CD8-positive, alpha-beta memory T cell (primary cell): ENCODE measurements around the gene F13B. TPM values are rescaled to one million over a fixed set of nuclear protein-coding genes. Genes with fewer than 3 reads are reported as not detected.
A peak's percentile ranks its signal among the peaks of the same experiment; 100 is the strongest.

Experiments used
- CTCF ChIA-PET: fragments of 350-600 bp; sonication (Branson Sonifier 250); formaldehyde crosslinking; loops from one replicate; lab custom pipeline; 2021; ENCODE audit warnings: antibody characterized with exemption; lab: Charles Lee
- POLR2A ChIA-PET: fragments of 350-600 bp; sonication (Branson Sonifier 250); formaldehyde crosslinking; loops from one replicate; lab custom pipeline; 2021; ENCODE audit warnings: antibody characterized with exemption; lab: Charles Lee
- DNase-seq, 5 donors: peaks; one replicate each; pipeline versions ENCODE4 v3.0.0 to v3.0.0-alpha.2; 2020 to 2022; ENCODE audit warnings: mixed read lengths in 1 of 5
- H3K27ac ChIP-seq: one replicate; pipeline ENCODE4 v1.7.0; 2013; ENCODE audit warnings: low read depth, mild to moderate bottlenecking, low read length, moderate library complexity
- H3K27me3 ChIP-seq: 2 replicates; pipeline ENCODE4 v1.7.0; 2013; ENCODE audit warnings: low read length, mild to moderate bottlenecking; ENCODE audit not compliant: insufficient read depth, poor library complexity, severe bottlenecking
- H3K36me3 ChIP-seq: 2 replicates; pipeline ENCODE4 v1.7.0; 2013; ENCODE audit warnings: mild to moderate bottlenecking, low read length, moderate library complexity; ENCODE audit not compliant: insufficient read depth
- H3K4me1 ChIP-seq: 2 replicates; pipeline ENCODE4 v1.7.0; 2013; ENCODE audit warnings: mild to moderate bottlenecking, low read length, moderate library complexity; ENCODE audit not compliant: insufficient read depth
- H3K4me3 ChIP-seq: 2 replicates; pipeline ENCODE4 v1.7.0; 2013; ENCODE audit warnings: mild to moderate bottlenecking, low read length
- H3K9me3 ChIP-seq: 2 replicates; pipeline ENCODE4 v1.7.0; 2013; ENCODE audit warnings: mild to moderate bottlenecking, low read length
- H3K27ac Mint-ChIP-seq, 8 donors: one replicate each; pipeline ENCODE4 v1.8.0; 2020 to 2021; ENCODE audit warnings: mixed read lengths in 8 of 8, mild to moderate bottlenecking in 6 of 8, inconsistent platforms in 3 of 8, moderate library complexity in 3 of 8
- H3K27me3 Mint-ChIP-seq, 2 donors: one replicate each; pipeline ENCODE4 v1.8.0; 2020 to 2021; ENCODE audit warnings: mixed read lengths in 2 of 2, mild to moderate bottlenecking in 1 of 2, moderate library complexity in 1 of 2
- H3K36me3 Mint-ChIP-seq, 3 donors: one replicate each; pipeline ENCODE4 v1.8.0; 2020 to 2021; ENCODE audit warnings: mixed read lengths in 3 of 3, inconsistent platforms in 1 of 3, mild to moderate bottlenecking in 1 of 3
- H3K4me1 Mint-ChIP-seq, 3 donors: one replicate each; pipeline ENCODE4 v1.8.0; 2020 to 2021; ENCODE audit warnings: mixed read lengths in 3 of 3, inconsistent platforms in 1 of 3, mild to moderate bottlenecking in 1 of 3
- H3K4me3 Mint-ChIP-seq, 7 donors: one replicate each; pipeline ENCODE4 v1.8.0; 2020 to 2021; ENCODE audit warnings: mixed read lengths in 7 of 7, mild to moderate bottlenecking in 6 of 7, moderate library complexity in 4 of 7, inconsistent platforms in 2 of 7
- H3K9me3 Mint-ChIP-seq, 5 donors: one replicate each; pipeline ENCODE4 v1.8.0; 2020 to 2022; ENCODE audit warnings: mixed read lengths in 5 of 5, mild to moderate bottlenecking in 3 of 5, moderate library complexity in 2 of 5, inconsistent platforms in 1 of 5
- polyA plus RNA-seq: library from polyadenylated mRNA; unstranded; fragments of 300-500 nt; fragmentation: Illumina TruSeq; gene quantifications from one replicate; pipeline ENCODE4 v1.2.3, GENCODE V29; 2021
- total RNA-seq, 2 experiments: library from RNA; stranded (reverse); gene quantifications; one replicate each; pipeline ENCODE4 v1.2.3, GENCODE V29; 2021

The F13B gene
- total and polyA plus RNA-seq, 3 experiments from 2014 or later: not detected

DNA sequence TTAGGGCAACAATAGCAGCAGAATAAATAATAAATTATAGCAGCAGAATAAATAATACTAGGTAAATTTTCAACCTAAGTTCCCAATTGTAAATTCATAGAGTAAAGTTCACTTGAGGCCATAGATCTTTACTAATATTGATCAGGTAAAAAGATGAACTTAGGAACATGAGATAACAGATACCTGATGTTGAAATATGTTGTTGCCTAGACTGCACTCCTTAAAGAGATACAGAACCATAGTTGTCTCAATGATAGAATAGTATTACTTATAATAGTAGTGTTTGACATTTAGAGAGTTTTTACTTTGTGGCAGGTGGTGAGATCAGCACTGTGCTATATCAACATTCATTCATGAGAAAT lies 378 bp upstream of the F13B start:
- CTCF ChIA-PET: no interaction called here
- Mint-ChIP-seq H3K4me3 (no peak overlapping the region), H3K27ac (no peak overlapping the region)

DNA sequence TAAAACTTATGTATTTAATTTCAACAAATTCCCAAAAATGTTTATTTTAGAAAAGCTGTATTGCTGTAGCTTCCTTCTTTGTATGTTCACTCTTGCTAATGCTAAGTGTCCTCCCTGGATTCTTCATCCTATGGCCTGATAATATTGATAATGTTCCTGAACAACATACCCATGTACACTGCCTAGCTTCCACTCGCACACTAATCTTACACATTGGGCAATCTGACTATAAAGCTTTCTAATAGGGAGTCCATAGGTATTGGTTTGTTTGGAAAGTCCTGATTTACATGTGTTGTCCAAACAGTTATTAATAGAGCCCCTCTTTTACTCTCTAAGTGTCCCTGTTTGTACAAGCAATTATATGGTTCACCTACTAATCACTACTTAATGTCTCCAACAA lies 783 bp downstream of the F13B start:
- no peak for DNase-seq
- Mint-ChIP-seq H3K4me1 (no peaks in the 10 kb centered on the region), H3K36me3 (peaks cover 0 to 7% (median 0%) of the 10 kb centered on the region in 3 donors), H3K4me3 (no peak overlapping the region), H3K27me3 (peaks cover 0 to 19% of the 10 kb centered on the region in 2 donors), H3K27ac (no peak overlapping the region), H3K9me3 (peaks cover 0 to 13% (median 6%) of the 10 kb centered on the region in 5 donors)
- CTCF ChIA-PET: no interaction called here
- H3K4me1 ChIP-seq: no peaks in the 10 kb centered on the region
- no peak overlapping the region for H3K4me3 ChIP-seq
- H3K27ac ChIP-seq: no peak overlapping the region
- H3K9me3 ChIP-seq: no peaks in the 10 kb centered on the region
- H3K36me3 ChIP-seq: no peaks in the 10 kb centered on the region
- POLR2A ChIA-PET: no interaction called here
- H3K27me3 ChIP-seq: no peaks in the 10 kb centered on the region

More for the DNA sequence above, 378 bp upstream of the F13B start:
- H3K36me3 ChIP-seq: no peaks in the 10 kb centered on the region
- H3K9me3 ChIP-seq: no peaks in the 10 kb centered on the region
- DNase-seq: no peak
- Mint-ChIP-seq H3K27me3 (peaks cover under 1 to 19% of the 10 kb centered on the region in 2 donors), H3K36me3 (peaks cover 0 to 7% (median 0%) of the 10 kb centered on the region in 3 donors), H3K9me3 (peaks cover 0 to 13% (median 6%) of the 10 kb centered on the region in 5 donors), H3K4me1 (no peaks in the 10 kb centered on the region)
- H3K27ac ChIP-seq: no peak overlapping the region
- H3K4me3 ChIP-seq: no peak overlapping the region
- POLR2A ChIA-PET: no interaction called here
- H3K27me3 ChIP-seq: no peaks in the 10 kb centered on the region
- no peaks in the 10 kb centered on the region for H3K4me1 ChIP-seq

DNA sequence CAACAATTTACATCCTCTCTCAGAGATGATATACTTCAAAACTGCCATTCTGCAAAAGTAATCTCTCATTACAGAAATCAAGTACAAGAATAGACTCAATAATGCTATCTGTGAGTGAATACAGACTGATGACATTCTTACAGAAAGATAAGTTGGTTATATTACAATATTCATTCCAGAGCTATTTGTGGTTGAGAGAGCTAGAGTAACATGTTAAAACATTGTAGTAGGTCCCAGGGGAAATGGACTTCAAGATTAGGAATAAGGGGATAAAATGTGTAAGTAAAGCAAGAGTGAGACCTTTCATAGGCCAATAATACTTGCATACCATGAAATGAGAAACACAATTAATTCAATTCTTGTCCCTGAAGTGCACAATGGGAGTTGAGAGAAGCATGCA lies 1.5 kb downstream of the F13B start:
- peaks cover 0 to 19% of the 10 kb centered on the region in 2 donors for H3K27me3 Mint-ChIP-seq
- H3K9me3 Mint-ChIP-seq: peaks cover 0 to 13% (median 6%) of the 10 kb centered on the region in 5 donors
- ChIA-PET CTCF (no interaction called here), POLR2A (no interaction called here)
- H3K27ac Mint-ChIP-seq: no peak overlapping the region
- H3K36me3 ChIP-seq: no peaks in the 10 kb centered on the region
- no peak overlapping the region for H3K4me3 ChIP-seq
- no peaks in the 10 kb centered on the region for H3K4me1 ChIP-seq
- peaks cover 0 to 7% (median 0%) of the 10 kb centered on the region in 3 donors for H3K36me3 Mint-ChIP-seq
- DNase-seq: no peak
- no peaks in the 10 kb centered on the region for H3K4me1 Mint-ChIP-seq
- no peaks in the 10 kb centered on the region for H3K9me3 ChIP-seq
- no peak overlapping the region for H3K27ac ChIP-seq
- H3K27me3 ChIP-seq: no peaks in the 10 kb centered on the region
- H3K4me3 Mint-ChIP-seq: no peak overlapping the region

DNA sequence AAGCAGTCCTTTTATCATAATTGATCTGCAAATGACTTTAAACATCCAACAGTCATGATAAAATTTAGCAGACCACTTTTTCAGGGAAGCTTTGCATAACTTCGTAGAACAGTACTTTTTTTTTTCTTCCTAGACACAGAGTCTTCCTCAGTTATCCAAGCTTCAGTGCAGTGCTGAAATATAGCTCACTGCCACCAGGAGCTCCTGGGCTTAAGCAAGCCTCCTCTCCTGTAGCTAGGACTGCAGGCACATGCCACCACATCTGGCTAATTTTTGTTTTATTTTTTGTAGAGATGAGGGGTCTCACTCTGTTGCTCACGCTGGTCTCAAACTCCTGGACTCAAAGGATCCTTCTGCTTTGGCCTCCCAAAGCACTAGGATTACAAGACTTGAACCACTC lies 3.8 kb downstream of the F13B start:
- no peak for DNase-seq
- Mint-ChIP-seq H3K27ac (no peak overlapping the region), H3K4me1 (no peaks in the 10 kb centered on the region), H3K36me3 (no peaks in the 10 kb centered on the region), H3K27me3 (peaks cover 3 to 12% of the 10 kb centered on the region in 2 donors), H3K9me3 (no peaks in the 10 kb centered on the region), H3K4me3 (no peak overlapping the region)
- Histone ChIP-seq H3K4me3 (no peak overlapping the region), H3K36me3 (no peaks in the 10 kb centered on the region), H3K27me3 (no peaks in the 10 kb centered on the region), H3K27ac (no peak overlapping the region), H3K9me3 (no peaks in the 10 kb centered on the region), H3K4me1 (no peaks in the 10 kb centered on the region)
- POLR2A ChIA-PET: no interaction called here
- CTCF ChIA-PET: no interaction called here

DNA sequence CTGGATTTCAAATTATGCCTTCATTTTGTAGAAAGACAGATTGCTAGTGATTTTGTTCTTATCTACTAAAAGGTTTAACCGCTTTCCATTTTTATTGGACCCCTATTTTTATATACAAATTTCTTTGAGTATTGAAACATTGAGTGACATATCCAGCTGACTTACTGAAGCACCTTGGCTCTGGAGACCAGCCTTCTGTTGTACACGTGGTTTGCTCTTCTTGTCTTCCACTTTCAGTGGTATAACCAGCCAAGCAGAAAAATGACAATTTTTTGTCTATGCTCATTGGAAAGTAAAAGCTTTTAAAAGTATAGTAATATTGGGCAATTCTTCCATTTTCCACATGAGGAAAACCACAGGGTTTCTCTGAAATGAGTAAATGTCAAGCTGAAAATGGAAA lies 4.4 kb downstream of the F13B start:
- H3K9me3 Mint-ChIP-seq: no peaks in the 10 kb centered on the region
- DNase-seq: no peak
- no peaks in the 10 kb centered on the region for H3K9me3 ChIP-seq
- no peak overlapping the region for H3K4me3 Mint-ChIP-seq
- H3K36me3 ChIP-seq: no peaks in the 10 kb centered on the region
- H3K27ac Mint-ChIP-seq: no peak overlapping the region
- ChIA-PET CTCF (no interaction called here), POLR2A (no interaction called here)
- H3K27me3 ChIP-seq: no peaks in the 10 kb centered on the region
- no peak overlapping the region for H3K27ac ChIP-seq
- H3K36me3 Mint-ChIP-seq: no peaks in the 10 kb centered on the region
- no peaks in the 10 kb centered on the region for H3K4me1 Mint-ChIP-seq
- no peak overlapping the region for H3K4me3 ChIP-seq
- H3K4me1 ChIP-seq: no peaks in the 10 kb centered on the region
- peaks cover 5 to 12% of the 10 kb centered on the region in 2 donors for H3K27me3 Mint-ChIP-seq

DNA sequence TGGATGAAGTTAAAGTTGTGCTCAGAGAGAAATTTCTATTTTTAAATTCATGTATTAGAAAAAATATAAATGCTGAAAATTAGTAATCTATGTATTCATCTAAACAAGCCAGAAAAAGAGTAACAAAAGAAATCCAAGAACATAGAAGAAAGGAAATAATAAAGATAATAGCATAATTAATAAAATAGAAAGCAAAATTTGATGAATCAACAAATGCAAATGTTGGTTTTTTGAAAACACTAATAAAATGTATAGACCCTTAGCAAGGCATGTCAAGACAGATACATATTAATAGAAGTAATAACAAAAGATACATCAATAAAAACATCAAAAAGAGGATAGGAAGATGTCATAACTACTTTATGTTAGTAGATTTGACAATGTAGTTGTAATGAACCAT lies 18.0 kb downstream of the F13B start:
- CTCF ChIA-PET: no interaction called here
- Histone ChIP-seq H3K27ac (no peak overlapping the region), H3K27me3 (no peaks in the 10 kb centered on the region), H3K4me3 (no peak overlapping the region), H3K36me3 (no peaks in the 10 kb centered on the region), H3K4me1 (no peaks in the 10 kb centered on the region), H3K9me3 (no peaks in the 10 kb centered on the region)
- peaks cover 0 to 7% (median 0%) of the 10 kb centered on the region in 5 donors for H3K9me3 Mint-ChIP-seq
- peaks cover 7 to 16% of the 10 kb centered on the region in 2 donors for H3K27me3 Mint-ChIP-seq
- no peak for DNase-seq
- no peaks in the 10 kb centered on the region for H3K4me1 Mint-ChIP-seq
- H3K4me3 Mint-ChIP-seq: no peak overlapping the region
- peaks cover 0 to 1% (median 0%) of the 10 kb centered on the region in 3 donors for H3K36me3 Mint-ChIP-seq
- no peak overlapping the region for H3K27ac Mint-ChIP-seq
- POLR2A ChIA-PET: no interaction called here

DNA sequence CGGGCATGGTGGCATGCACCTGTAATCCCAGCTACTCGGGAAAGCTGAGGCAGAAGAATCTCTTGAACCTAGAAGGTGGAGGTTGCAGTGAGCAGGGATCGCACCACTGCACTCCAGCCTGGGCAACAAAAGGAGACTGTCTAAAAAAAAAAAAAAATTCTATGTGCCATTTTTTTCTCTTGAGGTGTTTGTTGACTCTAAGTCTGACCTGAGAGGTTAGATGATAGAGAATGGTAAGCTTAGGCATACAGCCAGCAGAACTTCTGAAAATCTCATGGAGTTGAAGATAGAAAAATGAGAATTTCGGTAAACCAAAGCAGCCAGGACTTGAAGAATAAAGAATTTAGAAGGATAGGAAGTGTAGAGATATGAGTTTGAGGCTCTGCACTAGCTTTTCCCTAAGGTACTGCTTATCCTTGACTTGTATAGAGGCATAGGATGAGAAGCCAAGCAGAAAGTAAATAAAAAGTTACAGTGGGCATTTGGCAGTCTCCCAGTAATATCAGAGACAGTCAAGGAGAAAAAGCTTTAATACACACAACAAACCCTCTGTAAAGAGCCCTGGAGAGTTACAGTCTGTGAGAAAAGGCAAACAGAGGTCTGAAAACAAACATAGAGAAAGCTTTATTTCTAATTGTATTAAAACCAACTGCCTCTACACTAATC lies 24.3 kb downstream of the F13B start:
- CTCF ChIA-PET: no interaction called here
- no peak overlapping the region for H3K27ac ChIP-seq
- no peak overlapping the region for H3K4me3 ChIP-seq
- Mint-ChIP-seq H3K27me3 (peaks cover 7 to 22% of the 10 kb centered on the region in 2 donors), H3K27ac (no peak overlapping the region), H3K9me3 (peaks cover 0 to 5% (median 0%) of the 10 kb centered on the region in 5 donors), H3K4me3 (no peak overlapping the region), H3K36me3 (peaks cover 0 to 1% (median 0%) of the 10 kb centered on the region in 3 donors), H3K4me1 (peaks cover 3 to 9% (median 5%) of the 10 kb centered on the region in 3 donors)
- no peaks in the 10 kb centered on the region for H3K36me3 ChIP-seq
- no peaks in the 10 kb centered on the region for H3K27me3 ChIP-seq
- H3K4me1 ChIP-seq: no peaks in the 10 kb centered on the region
- POLR2A ChIA-PET: no interaction called here
- no peak for DNase-seq
- no peaks in the 10 kb centered on the region for H3K9me3 ChIP-seq

DNA sequence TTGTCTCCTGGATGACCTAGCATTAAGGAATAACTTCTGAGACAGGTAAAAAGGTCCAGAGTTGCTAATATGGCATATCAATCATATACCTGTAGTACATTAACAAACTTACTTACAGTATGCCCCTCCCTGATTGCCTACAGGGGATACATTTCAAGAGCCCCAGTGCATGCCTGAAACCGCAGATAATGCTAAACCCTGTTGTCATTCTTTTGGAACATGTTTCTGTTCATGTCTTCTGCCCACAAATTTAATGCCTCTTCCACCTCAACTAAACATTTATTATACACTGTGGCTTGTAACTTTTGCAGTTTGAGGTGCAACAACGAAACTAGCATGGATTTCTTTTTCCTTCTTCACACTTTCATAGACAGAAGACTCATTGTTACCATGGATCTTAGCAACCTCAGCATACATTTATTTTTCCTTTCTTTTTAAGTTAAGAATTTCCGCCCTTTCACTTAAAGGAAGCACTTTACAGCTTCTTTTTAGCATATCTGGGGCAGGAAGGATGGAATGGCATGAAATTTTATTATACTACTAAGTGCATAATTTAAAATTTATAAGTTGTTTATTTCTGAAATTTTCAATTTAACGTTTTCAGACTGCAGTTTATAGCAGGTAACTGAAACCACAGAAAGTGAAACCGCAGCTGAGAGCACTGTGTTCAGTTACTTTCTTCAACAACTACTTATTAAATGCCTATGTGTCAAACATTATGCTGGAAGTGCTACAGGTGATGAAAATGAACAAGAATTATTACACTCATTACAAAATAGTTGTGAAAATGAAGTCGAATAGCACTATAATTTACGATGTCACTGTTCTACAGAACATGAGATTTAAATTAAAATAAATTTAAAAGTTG lies 25.3 kb downstream of the F13B start:
- ChIA-PET POLR2A (no interaction called here), CTCF (no interaction called here)
- Mint-ChIP-seq H3K9me3 (no peaks in the 10 kb centered on the region), H3K27me3 (peaks cover 7 to 22% of the 10 kb centered on the region in 2 donors), H3K36me3 (no peaks in the 10 kb centered on the region), H3K4me1 (peaks cover 3 to 9% (median 5%) of the 10 kb centered on the region in 3 donors), H3K27ac (no peak overlapping the region), H3K4me3 (peak overlapping the region in 2 of 7 donors; percentile 20 to 27)
- H3K27ac ChIP-seq: no peak overlapping the region
- no peak overlapping the region for H3K4me3 ChIP-seq
- no peaks in the 10 kb centered on the region for H3K36me3 ChIP-seq
- H3K27me3 ChIP-seq: no peaks in the 10 kb centered on the region
- no peak for DNase-seq
- no peaks in the 10 kb centered on the region for H3K9me3 ChIP-seq
- H3K4me1 ChIP-seq: no peaks in the 10 kb centered on the region
